Gastroesophageal sphincter (tissue), 4 donors: ENCODE data around the gene ADCY10. TPM values are rescaled to one million over a fixed set of nuclear protein-coding genes. Genes with fewer than 3 reads are reported as not detected.
"Not testable (repeated sequence)": the region's sequence is repeated elsewhere in the genome, so short reads cannot be mapped to it uniquely, and the experiment has no call there.

Experiments
- ATAC-seq: fragments of 150-250 bp; one replicate; pipeline ENCODE4 v1.9.1; 2016; ENCODE audit warnings: mild to moderate bottlenecking, moderate library complexity
- H3K27ac ChIP-seq, 4 donors: fragments of 200-600 bp; sonication (generic) in 3 of 4; 1 replicate in 3 of 4; 2 replicates in 1 of 4; pipeline ENCODE4 v1.5.1; 2016 to 2019
- H3K27me3 ChIP-seq: fragments of 200-600 bp; sonication (generic); one replicate; pipeline ENCODE4 v1.5.1; 2019
- H3K36me3 ChIP-seq, 2 donors: fragments of 200-600 bp; sonication (generic); one replicate each; pipeline ENCODE4 v1.5.1; 2019; ENCODE audit warnings: control low read depth in 1 of 2
- H3K4me1 ChIP-seq, 3 donors: fragments of 200-600 bp; sonication (generic); 1 replicate in 2 of 3; 2 replicates in 1 of 3; pipeline ENCODE4 v1.5.1; 2016 to 2019; ENCODE audit warnings: control low read depth in 2 of 3
- H3K4me3 ChIP-seq, 2 donors: fragments of 200-600 bp; sonication (generic); one replicate each; pipeline ENCODE4 v1.5.1; 2019; ENCODE audit warnings: mild to moderate bottlenecking in 1 of 2, moderate library complexity in 1 of 2
- H3K9me3 ChIP-seq, 3 donors: fragments of 200-600 bp; sonication (generic); one replicate each; pipeline ENCODE4 v1.5.1; 2017 to 2019; ENCODE audit warnings: control low read depth in 2 of 3
- CTCF ChIP-seq, 4 experiments: fragments of 200-600 bp in 2 of 4; fragments of 450-650 bp in 2 of 4; sonication (generic) in 1 of 4; IDR thresholded peaks; one replicate each; pipeline ENCODE4 v1.5.1; 2017 to 2019; ENCODE audit warnings: antibody characterized with exemption in 4 of 4, mild to moderate bottlenecking in 2 of 4, moderate library complexity in 2 of 4
- EP300 ChIP-seq: sonication (generic); formaldehyde crosslinking; IDR thresholded peaks from one replicate; pipeline ENCODE4 v1.6.1; 2017; ENCODE audit warnings: antibody characterized with exemption, mild to moderate bottlenecking
- POLR2A ChIP-seq, 2 donors: fragments of 450-650 bp; IDR thresholded peaks; one replicate each; pipeline ENCODE4 v1.6.1; 2017; ENCODE audit warnings: antibody characterized with exemption in 2 of 2, mild to moderate bottlenecking in 2 of 2, moderate library complexity in 1 of 2
- POLR2AphosphoS5 ChIP-seq: sonication (generic); formaldehyde crosslinking; IDR thresholded peaks from one replicate; pipeline ENCODE4 v1.6.1; 2017; ENCODE audit warnings: antibody characterized with exemption
- WGBS, 2 donors: methylation state at CpG; one replicate each; pipeline ENCODE4 v1.1.5; 2018; ENCODE audit warnings: low coverage in 1 of 2; 5-methylcytosine and 5-hydroxymethylcytosine counted together
- total RNA-seq, 4 donors: library from RNA; depleted of rRNA; stranded (reverse); fragments of >200 nt; gene quantifications; one replicate each; pipeline ENCODE4 v1.1.0, GENCODE V29; 2016

Gene ADCY10
- total RNA-seq, 4 donors from 2014 or later = 0.12 to 0.16 TPM; not detected in 2

- peak; percentile 93 for ATAC-seq
- peaks cover 0 to 11% (median 3%) of the 10 kb centered on the region in 3 donors for H3K4me1 ChIP-seq
- peak overlapping the region; percentile 49 to 56 for H3K4me3 ChIP-seq
- peaks cover 0 to 14% (median 0%) of the 10 kb centered on the region in 3 donors for H3K9me3 ChIP-seq
- no peaks in the 10 kb centered on the region for H3K27me3 ChIP-seq
- peak overlapping the region; percentile 62 to 87 (median 82) for H3K27ac ChIP-seq
- WGBS, 2 donors = 0 to 20% methylated on average over 3 to 17 of the region's 35 CpGs
- TF ChIP-seq POLR2AphosphoS5 (peak; percentile 88), EP300 (no peak)
- H3K36me3 ChIP-seq = no peaks in the 10 kb centered on the region
Measured at GRCh38 chr1:167819849-167820683, 93.9 kb downstream of the ADCY10 start.

- Histone ChIP-seq H3K4me3 (no peak overlapping the region), H3K27ac (no peak overlapping the region), H3K4me1 (peaks cover 0 to 11% (median 3%) of the 10 kb centered on the region in 3 donors), H3K36me3 (no peaks in the 10 kb centered on the region), H3K27me3 (no peaks in the 10 kb centered on the region), H3K9me3 (peaks cover 0 to 29% (median 0%) of the 10 kb centered on the region in 3 donors)
- no peak for TF ChIP-seq POLR2A (IDR thresholded peaks at IDR 0.05)
- no peak for TF ChIP-seq EP300
- no peak for TF ChIP-seq CTCF (IDR thresholded peaks at IDR 0.05)
- no peak for TF ChIP-seq POLR2AphosphoS5
- WGBS, 2 donors = 74 to 100% methylated on average over 1 of the region's 1 CpG
- no peak for ATAC-seq
Measured at GRCh38 chr1:167815650-167816049, 98.3 kb downstream of the ADCY10 start.

GRCh38 chr1:167812972-167813371 is 101.0 kb downstream of the ADCY10 start:
- Histone ChIP-seq H3K27ac (no peak overlapping the region), H3K4me3 (no peak overlapping the region), H3K27me3 (no peaks in the 10 kb centered on the region), H3K36me3 (no peaks in the 10 kb centered on the region), H3K9me3 (peaks cover 0 to 29% (median 0%) of the 10 kb centered on the region in 3 donors), H3K4me1 (no peaks in the 10 kb centered on the region)
- no peak for ATAC-seq
- no peak for TF ChIP-seq CTCF (IDR thresholded peaks at IDR 0.05)

GRCh38 chr1:167808690-167809089 is 105.2 kb downstream of the ADCY10 start:
- no peaks in the 10 kb centered on the region for H3K36me3 ChIP-seq
- no peak for ATAC-seq
- no peak overlapping the region for H3K4me3 ChIP-seq
- no peak for TF ChIP-seq POLR2A (IDR thresholded peaks at IDR 0.05)
- no peak for TF ChIP-seq POLR2AphosphoS5
- TF ChIP-seq EP300 = no peak
- no peak for TF ChIP-seq CTCF (IDR thresholded peaks at IDR 0.05)
- H3K9me3 ChIP-seq = peaks cover 0 to 11% (median 0%) of the 10 kb centered on the region in 3 donors
- WGBS, 2 donors = 71 to 76% methylated on average over 3 of the region's 3 CpGs
- H3K4me1 ChIP-seq = peaks cover 0 to 12% (median 0%) of the 10 kb centered on the region in 3 donors
- no peaks in the 10 kb centered on the region for H3K27me3 ChIP-seq
- H3K27ac ChIP-seq = no peak overlapping the region

GRCh38 chr1:167808104-167808503 is 105.8 kb downstream of the ADCY10 start:
- no peak overlapping the region for H3K27ac ChIP-seq
- peaks cover 0 to 18% (median 0%) of the 10 kb centered on the region in 3 donors for H3K4me1 ChIP-seq
- TF ChIP-seq POLR2A (IDR thresholded peaks at IDR 0.05) (no peak), EP300 (no peak), CTCF (IDR thresholded peaks at IDR 0.05) (no peak), POLR2AphosphoS5 (no peak)
- peaks cover 0 to 6% (median 0%) of the 10 kb centered on the region in 3 donors for H3K9me3 ChIP-seq
- no peaks in the 10 kb centered on the region for H3K27me3 ChIP-seq
- no peaks in the 10 kb centered on the region for H3K36me3 ChIP-seq
- ATAC-seq = no peak
- WGBS, 2 donors = 55 to 91% methylated on average over 3 of the region's 3 CpGs
- H3K4me3 ChIP-seq = no peak overlapping the region

GRCh38 chr1:167806676-167807075 is 107.3 kb downstream of the ADCY10 start:
- WGBS, 2 donors = 96% methylated on average over 4 of the region's 12 CpGs; no CpG with 5 or more reads in 1 of the 2 donors
- H3K36me3 ChIP-seq, H3K27ac ChIP-seq, H3K4me3 ChIP-seq, H3K27me3 ChIP-seq, ATAC-seq, H3K9me3 ChIP-seq: not testable (repeated sequence)
- peaks cover 0 to 21% (median 0%) of the 10 kb centered on the region in 3 donors for H3K4me1 ChIP-seq

- H3K9me3 ChIP-seq, H3K4me3 ChIP-seq, ATAC-seq, H3K36me3 ChIP-seq, H3K27me3 ChIP-seq, H3K27ac ChIP-seq: not testable (repeated sequence)
- H3K4me1 ChIP-seq = peaks cover 0 to 21% (median 0%) of the 10 kb centered on the region in 3 donors
- WGBS, 2 donors = no CpG with 5 or more reads among the region's 23 CpGs
Measured at GRCh38 chr1:167806235-167806634, 107.7 kb downstream of the ADCY10 start.
